GM21737 (cell line): ENCODE results near the gene RND2.
A peak's percentile ranks its signal among the peaks of the same experiment; 100 is the strongest.

ENCODE experiments used
- ATAC-seq: cut with Tn5 transposase; IDR thresholded peaks from one replicate; pipeline ENCODE4 v1.9.1; 2021; ENCODE audit warnings: mild to moderate bottlenecking, moderate library complexity; ENCODE audit not compliant: unreplicated experiment

Gene RND2

DNA sequence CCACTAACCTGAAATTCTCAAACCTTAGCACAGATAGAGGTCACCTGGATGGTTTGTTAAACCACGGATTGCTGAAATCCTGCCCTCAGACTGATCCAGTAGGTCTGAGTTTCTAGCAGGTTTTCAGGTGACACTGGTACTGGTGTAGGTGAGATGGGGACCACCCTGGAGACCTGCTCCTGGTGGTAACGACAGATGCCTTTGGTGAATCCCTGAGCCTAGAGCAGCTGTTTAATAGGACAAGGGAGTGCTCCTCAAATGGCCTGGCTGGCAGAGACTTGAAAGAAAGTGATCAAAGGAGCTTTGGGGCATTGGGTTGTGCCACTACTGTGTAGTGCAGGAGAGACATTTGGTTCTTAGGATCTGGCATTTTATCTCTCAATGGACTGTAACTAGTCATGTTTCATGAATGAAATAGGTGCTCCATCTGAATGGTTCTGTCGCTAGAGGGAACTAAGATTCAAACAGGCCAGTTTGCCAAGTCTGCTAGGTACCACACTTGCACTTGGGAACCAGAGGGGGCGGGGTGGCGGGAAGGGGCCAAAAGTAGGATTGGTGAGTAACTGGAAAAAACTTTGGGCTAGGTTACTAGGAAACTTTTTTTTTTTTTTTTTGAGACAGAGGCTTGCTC, 21.4 kb upstream of the RND2 start:
- no peak for ATAC-seq

DNA sequence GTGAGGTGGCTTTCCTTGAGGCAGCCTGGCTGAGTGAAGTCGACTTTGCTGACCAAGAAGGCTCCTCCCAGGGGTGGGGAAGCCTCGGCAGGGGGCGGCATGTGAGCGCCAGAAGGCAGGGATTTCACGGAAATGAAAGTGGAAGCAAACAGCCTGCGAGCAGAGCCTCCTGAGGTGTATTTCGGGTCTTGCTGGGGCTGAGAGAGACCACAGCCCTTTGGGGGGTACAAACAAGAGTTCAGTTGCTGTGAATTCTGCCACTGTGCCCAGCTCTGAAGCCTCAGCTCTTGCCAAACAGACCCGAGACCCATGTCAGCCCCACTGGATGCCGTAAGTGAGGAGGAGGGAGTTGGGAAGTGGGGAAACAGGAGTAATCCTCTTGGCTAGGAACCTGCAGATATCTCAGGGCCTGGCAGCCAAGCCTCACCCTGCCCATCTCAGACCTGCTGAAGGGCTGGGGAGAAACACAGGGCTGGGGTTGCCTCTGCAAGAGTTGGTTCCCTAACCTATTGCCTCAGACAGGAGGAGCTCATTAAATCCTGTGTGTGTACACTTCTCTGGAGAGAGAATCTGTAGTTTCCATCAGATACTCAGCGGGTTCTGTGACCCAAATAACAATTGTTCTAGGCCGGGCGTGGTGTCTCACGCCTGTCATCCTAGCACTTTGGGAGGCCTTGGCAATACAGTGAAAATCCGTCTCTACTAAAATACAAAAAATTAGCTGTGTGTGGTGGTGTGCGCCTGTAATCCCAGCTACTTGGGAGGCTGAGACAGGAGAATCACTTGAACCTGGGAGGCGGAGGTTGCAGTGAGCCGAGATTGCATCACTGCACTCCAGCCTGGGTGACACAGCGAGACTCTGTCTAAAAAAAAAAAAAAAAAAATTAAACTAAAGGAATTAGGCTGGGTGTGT, 18.1 kb upstream of the RND2 start, which contains the start of gene IFI35:
IFI35 (plus strand) TSS at position 146 of the 913 bp plus-strand sequence; CDS start at position 310, 164 bp downstream.
- ATAC-seq: peak; percentile 84

DNA sequence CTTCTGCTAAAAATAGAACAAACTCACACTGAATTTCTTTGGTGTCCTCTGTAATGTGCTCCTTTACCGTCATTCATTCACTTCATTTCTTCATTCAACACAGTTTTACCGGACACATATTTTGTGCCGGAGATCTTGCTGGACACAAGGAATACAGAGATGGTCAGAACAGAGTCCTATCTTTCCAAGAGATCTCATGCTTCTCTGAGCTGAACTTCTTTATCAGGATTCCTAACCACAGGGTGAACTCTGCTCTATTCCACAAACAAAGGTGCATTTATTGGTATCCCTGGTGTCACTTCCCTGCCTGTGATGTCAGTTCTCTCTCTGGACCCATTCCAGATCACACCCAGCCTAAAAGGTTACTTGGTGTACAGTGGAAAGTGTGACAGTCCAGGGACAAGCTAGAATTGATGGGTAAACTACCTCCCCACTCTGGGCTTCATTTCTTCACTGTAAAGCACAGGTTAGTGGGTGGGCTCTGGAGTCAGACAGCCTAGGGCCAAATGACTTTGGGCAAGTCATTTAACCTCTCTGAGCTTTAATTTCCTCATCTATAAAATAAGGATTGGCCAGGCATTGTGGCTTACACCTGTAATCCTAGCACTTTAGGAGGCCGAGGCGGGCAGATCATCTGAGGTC, 14.2 kb upstream of the RND2 start:
- no peak for ATAC-seq

DNA sequence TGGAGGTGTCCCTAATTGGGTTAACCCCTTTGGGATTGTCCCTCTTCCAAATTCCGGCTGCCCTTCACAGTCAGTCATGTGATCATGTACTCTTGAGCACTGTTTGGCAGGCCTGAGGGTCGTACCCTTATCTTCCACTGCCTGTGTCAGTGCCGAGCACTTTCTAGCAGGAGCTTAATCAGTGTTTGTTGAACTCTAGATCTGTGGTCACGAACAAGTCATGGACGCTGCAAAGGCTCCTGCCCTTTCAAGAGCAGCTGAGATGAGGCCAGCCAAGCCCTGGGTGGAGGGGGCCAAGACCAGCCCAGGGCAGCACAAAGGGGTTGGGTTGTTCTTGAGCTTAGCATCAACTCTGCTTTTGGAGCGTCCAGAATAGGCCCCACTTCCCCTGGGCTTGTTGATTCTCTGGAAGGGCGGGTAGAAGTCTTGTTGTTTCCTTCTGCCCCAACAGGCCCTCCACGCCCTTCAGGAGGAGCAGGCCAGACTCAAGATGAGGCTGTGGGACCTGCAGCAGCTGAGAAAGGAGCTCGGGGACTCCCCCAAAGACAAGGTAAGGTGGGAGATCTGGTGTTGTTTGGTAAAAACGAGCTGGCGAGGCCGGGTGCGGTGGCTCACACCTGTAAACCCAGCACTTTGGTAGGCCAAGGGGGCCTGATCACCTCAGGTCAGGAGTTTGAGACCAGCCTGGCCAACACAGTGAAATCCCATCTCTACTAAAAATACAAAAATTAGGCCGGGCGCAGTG, 13.1 kb upstream of the RND2 start:
- ATAC-seq: no peak

GRCh38 chr17:43013296-43013695, 11.7 kb upstream of the RND2 start:
- ATAC-seq: no peak

- ATAC-seq: no peak
Measured at GRCh38 chr17:43014020-43014648, 10.9 kb upstream of the RND2 start.

GRCh38 chr17:43014649-43015542, 10.1 kb upstream of the RND2 start:
- ATAC-seq: no peak

- no peak for ATAC-seq
Measured at GRCh38 chr17:43015579-43015978, 9.5 kb upstream of the RND2 start.

DNA sequence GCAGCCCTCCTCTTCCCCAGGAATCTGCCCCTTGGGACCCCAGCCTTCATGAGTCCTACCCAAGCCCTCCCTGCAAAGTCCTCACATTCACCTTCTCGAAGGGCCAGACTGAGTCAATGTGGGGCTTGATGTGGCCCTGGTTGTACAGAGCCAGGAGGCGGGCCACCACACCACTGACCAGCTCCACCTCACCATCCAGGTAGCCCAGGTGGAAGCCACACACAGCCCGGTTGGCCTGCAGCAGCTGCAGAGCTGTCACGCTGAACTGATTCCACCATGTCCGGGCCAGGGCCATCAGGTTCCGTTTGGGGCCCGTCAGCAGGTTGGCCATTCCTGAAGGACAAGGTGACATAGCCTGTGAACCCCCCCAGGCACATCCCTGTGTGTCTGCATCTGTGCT, 8.8 kb upstream of the RND2 start:
- no peak for ATAC-seq

DNA sequence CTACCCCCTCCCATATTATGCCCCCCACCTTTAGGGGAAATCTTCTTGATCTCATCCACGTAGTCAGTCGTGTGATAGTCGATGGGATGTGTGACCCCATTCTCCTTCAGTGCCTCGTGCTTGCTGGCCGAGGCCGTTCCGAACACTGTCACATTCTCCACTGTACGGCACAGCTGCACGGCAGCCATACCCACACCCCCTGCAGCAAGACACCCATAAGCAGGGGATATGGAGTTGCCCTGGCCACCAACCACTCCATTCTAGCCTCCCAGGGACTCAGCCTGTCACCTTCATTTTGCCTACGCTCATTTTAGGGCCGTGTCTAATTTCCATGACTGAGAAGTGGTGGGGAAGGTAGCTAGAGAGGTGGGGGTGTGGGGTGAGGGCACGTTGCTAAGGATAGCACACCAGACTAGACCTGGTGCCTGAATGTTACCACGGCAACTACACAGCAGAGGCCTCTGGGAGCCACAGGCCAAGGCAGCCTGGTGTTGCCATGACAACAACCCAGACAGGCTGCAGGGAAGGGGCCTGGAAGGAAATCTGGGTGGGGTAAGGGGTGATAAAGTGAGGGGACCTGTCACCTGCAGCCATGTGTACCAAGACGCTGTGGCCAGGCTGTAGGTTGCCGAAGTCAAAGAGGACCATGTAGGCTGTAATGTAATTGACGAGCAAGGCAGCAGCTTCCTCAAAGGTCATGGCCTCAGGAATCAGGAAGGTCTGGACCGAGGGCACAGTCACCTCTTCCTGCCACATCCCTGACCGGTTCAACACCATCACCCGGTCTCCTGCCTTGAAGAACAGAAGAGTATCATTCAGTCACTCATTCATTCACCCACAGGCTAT, 6.8 kb upstream of the RND2 start:
- ATAC-seq: no peak

DNA sequence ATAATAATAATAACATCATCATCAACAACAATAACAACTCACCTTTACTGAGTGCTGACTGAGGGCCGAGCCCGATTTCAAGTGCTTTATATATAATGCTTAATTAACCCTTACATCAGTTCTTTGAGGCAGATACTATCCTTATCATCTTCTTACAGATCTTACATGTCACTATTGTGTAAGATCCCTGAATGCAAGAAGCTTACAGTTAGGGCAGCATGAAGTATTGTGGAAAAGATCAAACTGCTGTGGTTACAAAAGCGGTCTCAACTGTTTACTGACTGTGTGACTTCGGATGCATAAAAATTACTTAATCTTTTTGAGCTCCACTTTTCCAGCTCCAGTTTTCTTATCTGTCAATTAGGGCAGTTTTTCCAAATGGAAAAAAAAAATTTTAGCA, 6.1 kb upstream of the RND2 start:
- no peak for ATAC-seq

DNA sequence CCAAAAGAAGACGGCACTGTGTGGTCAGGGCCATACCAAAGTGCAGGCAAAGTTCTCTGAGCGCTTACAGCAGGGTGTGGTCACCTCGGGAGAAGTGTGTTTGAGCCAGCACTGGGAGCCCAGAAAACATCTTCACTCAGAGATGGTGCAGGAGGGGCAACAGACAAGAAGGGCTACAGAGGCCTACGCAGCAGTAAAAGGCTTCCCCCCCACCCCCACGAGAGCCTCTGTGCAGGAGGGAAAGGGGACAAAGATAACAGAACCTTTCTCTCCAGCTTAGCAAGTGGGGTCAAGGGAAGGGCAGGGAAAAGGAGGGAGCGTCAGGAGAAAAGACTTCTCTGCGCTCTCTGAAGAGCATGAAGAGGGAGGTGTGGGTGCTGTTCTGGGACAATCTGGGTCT, 5.6 kb upstream of the RND2 start:
- no peak for ATAC-seq

GRCh38 chr17:43020030-43020621, 4.9 kb upstream of the RND2 start:
- no peak for ATAC-seq

GRCh38 chr17:43020789-43021740, 4.0 kb upstream of the RND2 start:
- ATAC-seq: no peak

- no peak for ATAC-seq
Measured at GRCh38 chr17:43021741-43022512, 3.1 kb upstream of the RND2 start, which contains the start of gene VAT1. TSS of gene VAT1 (minus strand) at chr17:43022385. CDS start at chr17:43022322, 63 bp downstream.

DNA sequence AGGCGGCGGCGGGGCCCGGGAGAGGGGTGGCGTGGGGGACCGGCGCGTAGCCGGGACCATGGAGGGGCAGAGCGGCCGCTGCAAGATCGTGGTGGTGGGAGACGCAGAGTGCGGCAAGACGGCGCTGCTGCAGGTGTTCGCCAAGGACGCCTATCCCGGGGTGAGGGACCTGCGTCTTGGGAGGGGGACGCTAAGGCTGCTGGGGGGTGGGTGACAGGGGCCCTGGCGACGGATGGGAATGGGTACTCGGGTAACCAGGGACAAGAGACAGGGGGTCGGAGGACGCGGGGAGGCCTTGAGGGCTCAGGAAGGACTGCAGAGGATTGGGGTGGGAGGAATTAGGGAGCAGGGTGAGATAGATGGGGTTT, 243 bp downstream of the RND2 start:
- ATAC-seq: no peak
